Gastrocnemius medialis (tissue), 4 donors: ENCODE data around the gene GTF2I.
"Not testable (repeated sequence)": the region's sequence is repeated elsewhere in the genome, so short reads cannot be mapped to it uniquely, and the experiment has no call there.

Experiments used
- CTCF ChIP-seq, 5 experiments: fragments of 450-650 bp in 3 of 5; fragments of 200-600 bp in 2 of 5; sonication (generic) in 2 of 5; IDR thresholded peaks in 4 of 5; conservative IDR thresholded peaks in 1 of 5; 1 replicate in 4 of 5; 2 replicates in 1 of 5; pipeline ENCODE4 v1.5.1; 2016 to 2019; ENCODE audit warnings: antibody characterized with exemption in 5 of 5, mild to moderate bottlenecking in 3 of 5, moderate library complexity in 3 of 5
- POLR2A ChIP-seq, 2 donors: fragments of 450-650 bp; IDR thresholded peaks; one replicate each; pipeline ENCODE4 v1.6.1; 2017; ENCODE audit warnings: antibody characterized with exemption in 2 of 2, mild to moderate bottlenecking in 2 of 2, moderate library complexity in 2 of 2

- not testable (repeated sequence) for TF ChIP-seq CTCF (IDR thresholded peaks at IDR 0.05 in 4 of 5, conservative IDR thresholded peaks at IDR 0.05 in 1 of 5); POLR2A (IDR thresholded peaks at IDR 0.05)
These were observed 9.5 kb downstream of the GTF2I start for GRCh38 chr7:74667013-74667412.
